HAP-1 (cell line): Measurements from ENCODE around the gene GDF11.

Experiments used
- DNase-seq, 2 experiments: peaks; one replicate each; pipeline ENCODE4 v3.0.0-alpha.2; 2016 to 2020; ENCODE audit warnings: low spot score in 2 of 2
- H3K27me3 ChIP-seq: fragments of 250-450 bp; sonication (Bioruptor Pico); 2 replicates; pipeline ENCODE4 v1.5.1; 2020; ENCODE audit warnings: low read depth, mild to moderate bottlenecking, moderate library complexity
- H3K36me3 ChIP-seq: fragments of 250-450 bp; sonication (Bioruptor Pico); replicated peaks from 2 replicates; pipeline ENCODE4 v1.5.1; 2020; ENCODE audit warnings: mild to moderate bottlenecking
- H3K4me1 ChIP-seq: fragments of 250-450 bp; sonication (Bioruptor Pico); 2 replicates; pipeline ENCODE4 v1.5.1; 2020; ENCODE audit warnings: mild to moderate bottlenecking
- H3K4me3 ChIP-seq: fragments of 250-450 bp; sonication (Bioruptor Pico); 2 replicates; pipeline ENCODE4 v1.5.1; 2020; ENCODE audit warnings: mild to moderate bottlenecking, moderate library complexity
- H3K9me3 ChIP-seq: fragments of 250-450 bp; sonication (Bioruptor Pico); 2 replicates; pipeline ENCODE4 v1.5.1; 2020; ENCODE audit warnings: mild to moderate bottlenecking, moderate library complexity
- in situ Hi-C: fragments of 300-500 bp; cut with MboI; formaldehyde crosslinking; loops from 3 replicates; pipeline ENCODE4 v1.14.3; 2020; ENCODE audit warnings: low sequenced_read_pairs, inconsistent platforms, mixed read lengths

GDF11 gene

GRCh38 chr12:55715169-55715764 lies 27.7 kb upstream of the GDF11 start:
- peak overlapping the region; percentile 70 for H3K4me3 ChIP-seq
- DNase-seq = no peak
- H3K36me3 ChIP-seq = no peaks in the 10 kb centered on the region
- H3K27me3 ChIP-seq = peaks cover 4% of the 10 kb centered on the region; the same call in 1 of the 2 replicates
- no peaks in the 10 kb centered on the region for H3K9me3 ChIP-seq
- in situ Hi-C loops = no loop called here
- peaks cover 17% of the 10 kb centered on the region for H3K4me1 ChIP-seq

GRCh38 chr12:55715833-55716581 lies 26.9 kb upstream of the GDF11 start, which contains the start of gene BLOC1S1:
Gene BLOC1S1, plus strand, starts transcription at chr12:55716046. Its CDS starts 6 bp downstream, at chr12:55716052.
- peak; percentile 84 to 97 for DNase-seq
- peaks cover 17% of the 10 kb centered on the region for H3K4me1 ChIP-seq
- in situ Hi-C loops = no loop called here

GRCh38 chr12:55716582-55716957 lies 26.4 kb upstream of the GDF11 start:
- Histone ChIP-seq H3K9me3 (no peaks in the 10 kb centered on the region), H3K4me3 (peak overlapping the region; percentile 70), H3K27me3 (peaks cover 1% of the 10 kb centered on the region; the same call in 1 of the 2 replicates), H3K4me1 (peaks cover 17% of the 10 kb centered on the region), H3K36me3 (no peaks in the 10 kb centered on the region)
- no peak for DNase-seq
- in situ Hi-C loops = no loop called here

More at GRCh38 chr12:55715833-55716581, 26.9 kb upstream of the GDF11 start, which contains the start of gene BLOC1S1:
- no peaks in the 10 kb centered on the region for H3K36me3 ChIP-seq
- peaks cover 4% of the 10 kb centered on the region; the same call in 1 of the 2 replicates for H3K27me3 ChIP-seq
- H3K4me3 ChIP-seq = peak within 1 kb of the TSS; percentile 70
- H3K9me3 ChIP-seq = no peaks in the 10 kb centered on the region

- Histone ChIP-seq H3K9me3 (no peaks in the 10 kb centered on the region), H3K4me3 (peak overlapping the region; percentile 70), H3K4me1 (peaks cover 17% of the 10 kb centered on the region), H3K36me3 (no peaks in the 10 kb centered on the region), H3K27me3 (no peaks in the 10 kb centered on the region)
- no peak for DNase-seq
- in situ Hi-C loops = no loop called here
These were observed 25.6 kb upstream of the GDF11 start for GRCh38 chr12:55717011-55718007.

GRCh38 chr12:55718015-55718414 lies 24.9 kb upstream of the GDF11 start:
- Histone ChIP-seq H3K36me3 (no peaks in the 10 kb centered on the region), H3K4me1 (peaks cover 17% of the 10 kb centered on the region), H3K27me3 (no peaks in the 10 kb centered on the region), H3K9me3 (no peaks in the 10 kb centered on the region), H3K4me3 (no peak overlapping the region)
- no peak for DNase-seq
- in situ Hi-C loops = no loop called here

- H3K4me1 ChIP-seq = peaks cover 17% of the 10 kb centered on the region
- in situ Hi-C loops = no loop called here
- H3K9me3 ChIP-seq = no peaks in the 10 kb centered on the region
- H3K36me3 ChIP-seq = peaks cover 6% of the 10 kb centered on the region
- DNase-seq = no peak
- H3K27me3 ChIP-seq = no peaks in the 10 kb centered on the region
- H3K4me3 ChIP-seq = no peak overlapping the region
These were observed 24.2 kb upstream of the GDF11 start for GRCh38 chr12:55718624-55719275.

- Histone ChIP-seq H3K4me3 (no peak overlapping the region), H3K4me1 (peaks cover 17% of the 10 kb centered on the region), H3K36me3 (peaks cover 12% of the 10 kb centered on the region), H3K27me3 (no peaks in the 10 kb centered on the region), H3K9me3 (no peaks in the 10 kb centered on the region)
- in situ Hi-C loops = no loop called here
- DNase-seq = no peak
These were observed 23.6 kb upstream of the GDF11 start for GRCh38 chr12:55719371-55719770.

GRCh38 chr12:55720071-55720564 lies 22.8 kb upstream of the GDF11 start, which contains the start of gene RDH5:
Gene RDH5, plus strand, starts transcription at chr12:55720393. Its CDS starts 792 bp downstream, at chr12:55721185.
- in situ Hi-C loops = no loop called here
- H3K9me3 ChIP-seq = no peaks in the 10 kb centered on the region
- no peak for DNase-seq
- H3K36me3 ChIP-seq = peaks cover 19% of the 10 kb centered on the region
- H3K4me1 ChIP-seq = peaks cover 17% of the 10 kb centered on the region
- H3K4me3 ChIP-seq = no peak within 1 kb of the TSS
- H3K27me3 ChIP-seq = no peaks in the 10 kb centered on the region

GRCh38 chr12:55720894-55721444 lies 22.0 kb upstream of the GDF11 start:
- H3K4me3 ChIP-seq = no peak overlapping the region
- peaks cover 27% of the 10 kb centered on the region for H3K36me3 ChIP-seq
- no peak for DNase-seq
- peaks cover 12% of the 10 kb centered on the region for H3K4me1 ChIP-seq
- in situ Hi-C loops = no loop called here
- no peaks in the 10 kb centered on the region for H3K9me3 ChIP-seq
- H3K27me3 ChIP-seq = no peaks in the 10 kb centered on the region

- Histone ChIP-seq H3K9me3 (no peaks in the 10 kb centered on the region), H3K4me1 (peaks cover 12% of the 10 kb centered on the region), H3K4me3 (no peak overlapping the region), H3K36me3 (peaks cover 32% of the 10 kb centered on the region), H3K27me3 (no peaks in the 10 kb centered on the region)
- DNase-seq = no peak
- in situ Hi-C loops = no loop called here
These were observed 21.2 kb upstream of the GDF11 start for GRCh38 chr12:55721601-55722213.

GRCh38 chr12:55722948-55723347 lies 20.0 kb upstream of the GDF11 start:
- DNase-seq = no peak
- H3K36me3 ChIP-seq = peaks cover 39% of the 10 kb centered on the region
- H3K9me3 ChIP-seq = no peaks in the 10 kb centered on the region
- H3K27me3 ChIP-seq = no peaks in the 10 kb centered on the region
- H3K4me3 ChIP-seq = no peak overlapping the region
- H3K4me1 ChIP-seq = peaks cover 3% of the 10 kb centered on the region; the same call in 1 of the 2 replicates
- in situ Hi-C loops = no loop called here

- DNase-seq = no peak
- in situ Hi-C loops = no loop called here
- no peaks in the 10 kb centered on the region for H3K27me3 ChIP-seq
- peaks cover 3% of the 10 kb centered on the region; the same call in 1 of the 2 replicates for H3K4me1 ChIP-seq
- no peak overlapping the region for H3K4me3 ChIP-seq
- H3K36me3 ChIP-seq = peaks cover 39% of the 10 kb centered on the region
- H3K9me3 ChIP-seq = no peaks in the 10 kb centered on the region
These were observed 19.3 kb upstream of the GDF11 start for GRCh38 chr12:55723516-55724225.
